NCI-H1092 (cell line): ENCODE results near the gene PAM16.
"Not testable (repeated sequence)": the region's sequence is repeated elsewhere in the genome, so short reads cannot be mapped to it uniquely, and the experiment has no call there.

Experiments
- DNase-seq: peaks from one replicate; lab custom pipeline; 2025; lab: John Stamatoyannopoulos, UW

The PAM16 gene

DNA sequence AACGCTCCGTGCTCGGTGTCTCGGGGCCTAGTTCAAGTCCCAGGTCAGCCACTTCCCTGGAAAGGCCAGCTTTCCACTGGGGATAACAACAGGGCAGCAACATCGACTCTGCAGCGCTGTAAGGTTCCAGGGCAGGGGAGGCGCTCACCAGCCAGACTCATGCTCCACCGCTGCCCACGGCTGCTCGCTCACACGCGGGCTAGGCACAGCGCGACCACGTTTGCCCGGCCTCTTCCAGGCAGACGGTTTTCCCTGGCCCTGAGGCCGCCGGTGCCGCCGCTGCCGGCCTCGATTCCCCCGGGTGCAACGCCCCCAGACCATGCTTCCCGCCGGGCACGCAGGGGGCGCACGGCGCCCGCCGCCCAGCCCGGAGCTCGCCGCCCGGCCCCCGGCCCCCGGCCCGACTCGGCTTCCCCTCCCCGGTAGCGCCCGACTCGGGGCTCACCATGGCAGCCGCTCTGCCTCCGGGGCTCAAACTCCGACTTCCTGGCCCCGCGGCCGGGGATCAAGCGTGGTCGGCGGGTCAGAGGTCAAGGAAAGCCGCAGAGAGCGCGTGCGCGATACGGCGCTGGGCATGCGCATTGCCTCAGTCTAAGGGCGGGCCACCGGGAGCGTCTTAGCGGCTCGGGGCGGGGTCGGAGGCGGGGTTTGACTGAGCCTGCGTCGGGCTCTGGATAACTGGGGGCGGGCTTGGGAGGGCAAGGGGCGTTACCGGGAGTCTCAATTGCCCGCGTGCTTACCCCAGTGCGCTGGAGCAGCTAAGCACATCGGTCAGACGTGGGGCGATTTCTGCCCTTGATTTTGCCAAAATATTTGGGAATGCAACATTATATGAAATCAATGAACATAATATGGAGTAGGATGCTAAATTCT, at the start of gene PAM16:
TSS of gene PAM16 (minus strand) at position 535 of the 873 bp plus-strand sequence. CDS start at position 448, 87 bp downstream.
- DNase-seq: peak; percentile 96

DNA sequence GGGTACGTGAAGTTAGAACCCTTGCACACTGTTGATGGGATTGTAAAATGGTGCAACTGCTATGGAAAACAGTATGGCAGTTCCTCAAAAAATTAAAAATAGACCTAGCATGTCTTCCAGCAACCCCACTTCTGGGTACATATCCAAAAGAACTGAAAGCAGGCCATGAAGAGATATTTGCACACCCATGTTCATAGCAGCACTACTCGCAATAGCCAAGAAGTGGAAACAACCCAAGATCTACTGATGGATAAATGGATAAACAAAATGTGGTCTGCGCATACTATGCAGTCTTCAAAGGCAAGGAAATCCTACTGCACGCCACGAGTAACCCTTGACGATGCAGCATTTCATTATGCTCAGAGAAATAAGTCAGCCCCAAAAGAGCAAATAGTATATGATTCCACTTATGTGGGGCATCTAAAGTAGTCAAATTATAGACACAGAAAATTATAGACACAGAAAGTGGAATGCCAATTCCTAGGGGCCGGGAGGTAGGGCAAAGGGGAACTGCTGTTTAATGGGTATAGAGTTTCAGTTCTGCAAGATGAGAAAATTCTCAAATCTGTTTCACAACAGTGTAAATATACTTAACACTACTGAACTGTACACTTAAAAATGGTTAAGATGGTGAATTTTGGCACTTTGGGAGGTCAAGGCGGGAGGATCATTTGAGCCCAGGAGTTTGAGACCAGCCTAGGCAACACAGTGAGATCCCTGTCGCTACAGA, 48.0 kb upstream of the PAM16 start:
- no peak for DNase-seq

DNA sequence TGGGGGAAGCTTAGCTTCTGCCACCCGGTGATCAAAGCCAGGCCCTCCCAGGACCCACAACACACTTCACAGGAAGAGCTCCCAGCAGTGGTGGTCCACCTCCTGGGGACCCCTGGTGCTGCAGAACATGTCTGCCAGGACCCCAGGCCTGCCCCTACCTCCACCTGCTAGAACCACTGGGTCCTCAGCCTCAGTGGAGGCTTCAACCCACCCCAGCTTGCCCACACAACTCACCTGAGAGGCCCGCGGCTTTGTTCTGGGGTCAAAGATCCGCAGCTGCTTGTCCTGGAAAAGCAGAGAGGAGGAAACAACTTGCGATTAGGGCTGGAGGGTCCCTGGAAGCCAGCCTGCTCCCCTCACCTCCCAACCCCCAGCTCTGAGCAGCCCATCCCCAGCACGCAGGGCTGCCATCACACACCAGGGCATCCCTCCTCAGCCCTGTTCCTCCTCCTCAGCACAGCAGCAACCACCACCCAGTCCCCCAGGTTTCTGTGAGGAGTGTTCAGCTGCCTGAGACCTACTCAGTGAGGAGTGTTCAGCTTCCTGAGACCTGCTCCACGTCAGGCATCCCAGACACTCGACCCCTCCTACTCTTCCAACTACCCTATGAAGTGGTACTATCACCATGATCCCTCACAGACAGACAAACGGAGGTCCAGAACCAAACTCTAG, 44.1 kb upstream of the PAM16 start:
- no peak for DNase-seq

DNA sequence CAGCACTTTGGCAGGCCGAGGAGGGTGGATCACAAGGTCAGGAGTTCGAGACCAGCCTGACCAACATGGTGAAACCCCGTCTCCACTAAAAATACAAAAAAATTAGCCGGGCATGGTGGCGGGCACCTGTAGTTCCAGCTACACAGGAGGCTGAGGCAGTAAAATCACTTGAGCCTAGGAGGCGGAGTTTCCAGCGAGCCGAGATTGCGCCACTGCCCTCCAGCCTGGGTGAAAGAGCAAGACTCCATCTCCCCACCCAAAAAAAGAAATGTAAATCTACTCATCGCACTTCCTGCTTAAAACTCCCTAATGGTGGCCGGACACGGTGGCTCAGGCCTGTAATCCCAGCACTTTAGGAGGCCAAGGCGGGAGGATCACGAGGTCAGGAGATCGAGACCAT, 42.7 kb upstream of the PAM16 start:
- DNase-seq: not testable (repeated sequence)

DNA sequence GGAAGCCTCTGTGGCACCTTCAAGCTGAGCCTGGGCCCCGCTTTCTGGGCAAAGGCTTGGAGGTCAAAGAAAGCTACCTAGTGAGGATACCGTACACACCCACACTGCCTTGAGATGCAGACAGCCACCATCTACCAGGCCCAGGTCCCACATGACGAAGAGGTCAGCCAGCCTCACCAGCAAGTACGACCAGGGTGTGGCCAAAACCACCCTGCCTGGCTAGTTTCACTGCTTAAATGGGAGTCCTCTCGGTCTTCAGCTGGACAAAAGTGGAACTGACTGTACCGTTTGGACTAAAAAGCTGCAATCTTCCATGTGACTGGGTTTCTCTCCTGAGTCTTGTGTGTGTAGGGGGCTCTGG, 42.1 kb upstream of the PAM16 start:
- DNase-seq: no peak

DNA sequence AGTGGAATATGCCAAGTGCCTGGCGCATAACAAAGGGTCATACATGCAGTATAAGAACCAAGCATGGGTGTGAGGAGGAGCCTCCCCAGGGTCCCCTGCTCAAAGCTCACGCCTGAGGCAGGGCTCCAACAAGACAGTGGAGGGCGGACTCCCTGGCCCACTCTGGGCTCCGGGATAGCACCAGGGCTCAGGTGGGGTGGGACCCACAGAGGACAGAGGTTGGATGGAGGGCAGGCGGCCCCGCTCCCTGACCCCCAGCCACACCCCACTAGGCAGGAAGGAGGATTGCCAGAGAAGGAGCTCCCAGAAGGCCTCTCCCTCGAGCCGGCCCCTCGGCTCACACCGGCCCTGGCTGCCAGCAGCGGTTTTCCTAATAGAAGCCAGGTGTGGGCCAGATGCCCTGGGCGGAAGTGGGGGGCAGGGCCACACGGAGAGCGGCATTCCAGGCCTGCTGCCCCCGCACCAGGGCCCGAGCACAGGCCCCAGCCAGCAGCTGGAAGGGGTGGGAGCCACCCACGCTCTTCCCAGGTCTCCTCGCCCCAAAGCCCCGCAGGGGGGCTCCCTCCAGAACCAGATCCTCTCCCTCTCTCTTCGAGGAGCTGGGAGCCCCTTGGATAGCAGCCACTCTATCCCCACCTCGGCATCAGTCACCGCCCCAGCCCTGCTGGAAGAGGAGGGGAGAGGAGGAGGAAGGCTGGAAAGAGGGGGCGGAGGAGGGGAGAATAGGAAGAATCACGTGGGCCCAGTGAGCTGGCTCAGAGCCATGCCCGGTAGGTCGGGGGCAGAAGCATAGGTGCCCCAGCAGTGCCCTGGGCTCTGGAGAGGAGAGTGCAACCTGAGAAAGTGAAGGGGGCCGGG, 41.5 kb upstream of the PAM16 start:
- DNase-seq: peak; percentile 32

DNA sequence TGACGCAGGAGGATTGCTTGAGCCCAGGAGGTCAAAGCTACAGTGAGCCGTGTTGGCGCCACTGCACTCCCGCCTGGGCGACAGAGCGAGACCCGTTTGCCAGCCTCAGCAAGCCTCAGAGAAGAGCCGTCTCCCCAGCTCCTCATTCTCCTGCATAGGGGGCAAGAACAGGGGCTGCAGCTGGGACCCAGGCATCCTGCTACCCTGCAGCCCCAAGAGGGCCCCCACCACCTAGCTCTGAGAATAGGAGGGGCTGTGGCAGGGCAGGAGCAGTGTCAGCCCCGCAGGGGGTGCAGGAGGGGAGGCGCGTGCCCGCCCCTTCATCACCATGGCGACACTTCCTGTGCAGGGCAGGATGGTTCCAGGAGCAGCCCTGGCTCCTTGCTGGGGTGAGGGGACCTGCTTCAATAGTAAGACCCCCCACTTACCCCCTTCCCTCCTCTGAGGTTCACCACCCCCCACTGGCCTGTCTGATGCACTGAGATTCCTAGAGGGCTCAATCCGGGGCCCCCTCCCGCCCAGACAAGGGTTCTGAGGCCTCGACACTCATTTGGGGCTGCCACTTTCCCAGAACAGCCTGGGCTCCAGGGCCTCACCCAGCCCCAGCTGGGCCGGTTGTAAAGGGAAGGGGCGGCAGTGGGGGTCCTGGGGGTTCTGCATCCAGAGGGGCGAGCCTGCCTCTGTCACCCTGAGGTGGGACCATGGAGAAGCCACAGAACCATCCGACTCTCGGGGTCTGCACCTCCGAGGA, 40.7 kb upstream of the PAM16 start:
- peak; percentile 12 for DNase-seq

DNA sequence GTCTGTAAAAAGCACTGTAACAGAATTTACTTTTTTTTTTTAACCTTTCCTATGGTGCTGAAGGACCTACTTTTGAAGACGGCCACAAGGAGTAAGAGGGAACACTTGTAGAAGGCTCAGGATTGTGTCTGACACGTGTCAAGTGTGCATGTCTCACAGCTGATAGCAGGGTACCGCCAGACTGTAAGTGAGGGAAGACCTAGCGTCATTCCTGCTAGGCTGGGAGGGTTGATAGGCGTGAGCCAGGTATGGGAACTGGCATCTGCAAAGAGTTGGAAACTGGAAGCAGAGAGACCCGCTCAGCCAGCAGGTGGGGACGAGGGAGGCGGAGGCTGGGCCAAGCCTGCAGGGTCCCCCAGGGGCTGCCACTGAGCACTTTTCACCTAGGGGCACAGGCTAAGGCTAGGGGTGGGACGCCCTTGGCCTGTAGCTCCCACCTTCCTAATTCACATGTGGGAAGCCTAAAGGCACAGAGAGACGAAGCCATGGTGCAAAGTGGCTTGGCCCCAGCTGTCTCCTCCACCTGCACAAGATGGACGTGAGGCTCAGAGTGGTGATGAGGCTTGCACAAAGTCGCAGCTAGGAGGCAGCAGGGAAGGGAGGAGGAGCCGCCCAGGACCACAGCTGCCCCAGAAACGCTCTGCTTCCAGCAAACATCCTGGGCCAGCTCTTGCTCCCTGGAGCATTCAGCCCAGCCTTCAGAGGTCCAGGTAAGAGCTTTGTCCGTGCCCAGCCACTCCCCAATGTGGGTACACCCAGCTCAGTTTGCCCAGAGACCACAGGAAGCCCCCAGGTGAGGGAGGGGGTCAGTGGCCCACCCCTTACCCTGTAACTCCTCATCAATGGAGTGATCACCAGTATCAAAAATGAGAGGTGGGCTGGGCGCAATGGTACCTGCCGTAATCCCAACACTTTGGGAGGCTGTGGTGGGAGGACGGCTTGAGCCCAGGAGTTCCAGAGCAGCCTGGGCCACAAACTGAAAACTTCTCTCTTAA, 39.4 kb upstream of the PAM16 start:
- DNase-seq: no peak

DNA sequence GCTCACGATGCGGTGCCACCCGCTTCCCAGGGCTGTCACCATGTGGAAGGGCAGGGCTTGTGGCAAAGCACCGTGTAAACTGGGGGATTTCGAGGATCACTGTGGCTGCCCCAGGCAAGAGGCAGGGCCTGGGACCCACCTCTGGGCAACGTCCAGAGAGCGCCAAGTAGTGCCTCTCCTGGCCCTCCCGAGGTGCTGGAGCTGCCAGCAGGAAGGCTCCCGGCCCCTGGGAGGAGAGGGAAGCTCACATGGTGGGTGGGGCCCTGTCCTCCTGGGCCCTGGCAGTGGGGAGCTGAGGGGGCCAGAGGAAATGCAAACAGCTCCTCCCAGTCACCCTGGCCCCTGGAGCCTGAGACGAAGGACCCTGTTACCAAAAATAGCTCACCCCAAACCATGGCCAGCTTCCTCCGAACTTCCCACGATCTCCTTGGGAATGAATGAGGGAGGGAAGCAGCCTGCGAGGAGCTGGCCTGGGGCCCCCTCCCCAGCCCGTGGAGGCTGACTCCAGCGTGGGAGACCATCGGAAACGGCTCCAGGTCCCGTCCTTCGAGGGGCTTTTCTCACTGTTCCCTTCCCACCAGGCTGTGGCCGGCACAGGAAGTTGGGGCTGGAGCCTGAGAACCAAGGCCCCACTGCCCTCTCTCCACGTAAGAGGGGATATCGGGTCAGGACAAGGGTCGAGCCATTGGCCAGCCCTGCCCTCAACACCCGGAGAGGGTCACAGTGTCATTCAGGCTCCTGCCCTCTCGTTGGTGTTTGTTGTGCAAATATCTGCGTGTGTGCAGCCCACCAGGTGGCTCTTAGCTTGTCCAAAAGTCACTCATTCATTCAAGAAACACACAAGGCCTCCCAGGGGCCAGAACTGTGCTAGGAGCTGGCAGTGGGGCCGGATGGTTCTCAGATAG, 38.2 kb upstream of the PAM16 start:
- no peak for DNase-seq

DNA sequence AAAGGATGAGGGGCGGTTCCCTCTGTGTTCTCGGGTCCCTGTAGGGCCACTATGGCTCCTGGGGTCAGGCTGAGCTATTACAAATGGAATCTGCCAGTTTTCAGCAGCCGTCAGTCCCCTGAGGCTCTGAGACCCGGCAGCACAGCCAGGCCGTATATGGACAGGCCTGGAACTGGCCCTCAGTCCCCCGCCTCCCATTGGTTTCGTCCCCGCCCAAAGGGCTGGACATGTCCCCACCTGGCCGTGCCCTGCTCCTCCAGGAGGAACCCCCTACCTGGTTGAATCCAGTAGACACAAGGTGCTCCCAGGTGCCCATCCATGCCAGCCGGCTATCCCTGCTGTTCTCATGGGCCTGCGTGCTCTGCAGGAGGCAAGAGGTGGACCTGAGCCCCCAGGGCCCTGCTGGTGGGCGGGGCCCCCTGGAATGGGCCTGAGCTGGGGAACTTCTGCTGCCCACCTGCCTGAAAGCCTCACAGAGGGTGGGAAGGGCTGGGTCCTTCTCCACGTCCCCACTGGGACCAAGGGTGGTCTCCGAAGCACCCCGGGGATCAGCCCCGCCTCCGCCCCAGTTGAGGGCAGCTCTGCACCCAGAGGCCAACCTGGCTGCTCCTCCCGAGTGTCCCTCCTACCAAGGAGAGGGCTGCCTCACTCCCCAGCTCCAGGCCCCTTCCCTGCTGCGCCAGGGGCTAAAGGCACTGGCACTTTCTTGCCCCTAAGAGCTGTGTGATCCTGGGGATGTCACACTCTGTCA, 37.3 kb upstream of the PAM16 start:
- no peak for DNase-seq

DNA sequence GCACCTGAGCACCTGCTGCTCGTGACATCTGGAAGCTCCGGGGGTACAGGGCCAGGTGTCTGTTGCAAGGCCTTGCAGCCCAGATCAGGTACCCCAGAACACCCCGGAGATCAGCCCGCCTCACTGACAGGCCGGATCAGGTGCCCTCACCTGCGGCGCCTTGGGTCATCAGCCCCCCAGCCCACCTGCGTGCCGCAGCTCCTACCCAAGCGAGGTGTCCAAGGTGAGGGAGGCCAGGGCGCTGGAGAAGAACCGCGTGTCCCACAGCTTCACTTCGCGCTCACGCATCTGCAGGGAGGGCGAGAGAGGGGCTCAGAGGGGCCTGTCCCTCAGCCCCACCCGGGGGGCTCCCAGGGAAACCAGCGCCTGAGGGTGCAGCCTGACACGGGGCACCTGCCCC, 36.7 kb upstream of the PAM16 start:
- no peak for DNase-seq

DNA sequence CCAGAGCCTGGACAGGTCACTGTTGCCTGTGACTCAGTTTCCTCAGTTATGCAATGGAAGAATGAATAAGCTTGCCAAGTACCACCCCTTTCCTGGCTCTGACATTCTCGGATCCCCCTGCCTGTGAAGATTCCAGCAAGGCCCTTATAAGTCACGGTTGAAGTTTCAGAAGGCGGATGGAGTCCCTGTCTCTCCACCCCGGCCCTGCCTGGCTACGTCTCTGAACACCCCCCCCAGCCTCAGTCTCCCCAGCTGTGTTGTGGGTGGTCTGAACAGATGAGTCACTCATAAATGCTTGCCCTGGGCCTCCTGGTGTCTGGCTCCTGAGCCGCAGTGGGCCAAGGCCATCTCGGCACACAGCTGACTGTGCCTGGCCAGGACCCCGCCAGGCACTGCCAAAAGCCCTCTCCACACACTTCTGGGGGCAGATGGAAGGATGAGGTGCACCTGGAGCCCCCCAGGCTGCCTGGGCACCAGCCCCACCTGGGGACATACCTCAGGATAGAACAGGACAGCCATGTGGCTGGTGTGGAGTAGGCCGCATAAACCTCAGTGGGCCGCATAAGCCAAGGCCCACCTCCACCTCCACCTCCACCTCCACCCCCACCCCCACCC, 35.9 kb upstream of the PAM16 start:
- no peak for DNase-seq

DNA sequence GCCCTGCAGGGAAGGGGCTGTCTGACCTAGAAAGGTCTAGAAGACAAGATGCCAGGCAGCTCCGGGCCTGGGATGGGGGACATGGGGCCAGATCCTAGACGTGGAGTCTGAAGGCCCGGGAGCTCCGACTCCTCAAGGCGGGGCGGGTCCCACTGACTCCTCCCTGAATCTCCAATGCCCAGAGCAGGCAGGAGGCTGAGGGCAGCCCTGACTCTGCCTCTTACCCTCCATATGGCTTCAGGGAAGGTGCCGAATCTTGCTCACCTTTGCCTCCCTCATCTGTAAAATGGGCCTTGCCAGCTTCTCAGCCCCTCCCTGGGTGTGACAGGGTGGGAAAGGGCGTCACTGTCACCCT, 35.3 kb upstream of the PAM16 start:
- DNase-seq: no peak

DNA sequence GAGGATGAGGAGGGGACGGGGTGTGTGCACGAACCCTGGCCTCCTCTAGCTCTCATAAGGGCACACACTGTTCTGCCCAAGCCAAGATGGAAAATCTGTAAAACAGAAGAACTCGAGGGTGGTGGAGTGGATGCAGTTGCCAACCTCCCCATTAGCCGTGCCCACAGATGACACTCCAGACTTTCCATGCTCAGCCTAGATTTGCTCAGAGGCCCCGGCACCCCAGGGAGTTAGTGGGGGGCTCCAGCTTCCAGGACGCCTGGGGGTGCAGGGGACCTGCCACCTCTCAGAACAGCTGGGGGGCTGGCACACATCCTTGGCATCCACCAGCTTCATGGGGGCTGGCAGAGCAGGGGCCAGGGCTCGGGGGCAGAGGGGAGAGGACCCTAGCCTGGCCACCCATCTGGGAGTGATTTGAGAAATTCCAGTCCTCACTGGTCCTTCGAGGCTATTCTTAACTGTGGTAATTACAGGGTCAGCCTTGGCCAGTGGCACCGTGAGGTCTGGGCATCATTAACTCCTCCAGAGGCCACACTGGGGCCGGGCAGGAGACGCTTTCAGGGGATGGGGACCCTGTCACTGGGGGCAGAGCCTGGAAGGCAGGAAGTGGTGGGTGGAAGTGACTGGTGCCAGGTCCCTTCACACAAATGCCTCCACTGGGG, 34.8 kb upstream of the PAM16 start:
- no peak for DNase-seq

DNA sequence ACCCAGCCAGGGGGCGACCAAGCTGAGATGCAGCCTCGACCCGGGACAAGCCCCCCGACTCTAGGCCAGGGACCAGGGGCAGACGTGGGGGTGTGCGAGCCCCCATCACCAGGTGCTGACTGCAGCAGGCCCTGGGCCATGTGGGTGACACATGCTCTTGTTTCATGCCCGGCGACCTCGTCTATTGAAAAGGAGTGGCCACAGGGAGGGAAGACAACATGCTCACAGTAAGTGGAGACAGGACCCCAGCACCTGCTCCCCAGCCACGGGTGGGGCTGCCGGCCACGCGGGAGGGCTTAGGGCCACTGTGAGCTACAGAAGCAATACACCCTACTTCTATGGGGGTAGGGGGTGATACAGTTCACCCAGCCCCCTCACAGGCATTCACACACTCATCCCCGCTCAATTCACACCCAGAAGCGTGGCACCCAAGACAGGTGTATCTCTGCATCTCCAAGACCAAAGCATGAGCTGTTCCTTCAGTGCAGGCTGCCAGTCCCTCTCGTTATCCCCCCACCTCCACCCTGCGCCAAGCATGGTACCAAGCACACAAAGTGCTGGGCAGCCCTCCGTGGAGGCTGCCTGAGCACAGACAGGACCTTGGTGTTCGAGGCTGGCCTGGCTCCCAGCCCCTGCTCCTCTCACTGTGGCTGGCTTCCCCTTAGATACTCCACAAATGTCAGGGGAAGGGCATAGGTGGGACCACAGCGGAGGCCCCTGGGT, 34.1 kb upstream of the PAM16 start:
- no peak for DNase-seq

DNA sequence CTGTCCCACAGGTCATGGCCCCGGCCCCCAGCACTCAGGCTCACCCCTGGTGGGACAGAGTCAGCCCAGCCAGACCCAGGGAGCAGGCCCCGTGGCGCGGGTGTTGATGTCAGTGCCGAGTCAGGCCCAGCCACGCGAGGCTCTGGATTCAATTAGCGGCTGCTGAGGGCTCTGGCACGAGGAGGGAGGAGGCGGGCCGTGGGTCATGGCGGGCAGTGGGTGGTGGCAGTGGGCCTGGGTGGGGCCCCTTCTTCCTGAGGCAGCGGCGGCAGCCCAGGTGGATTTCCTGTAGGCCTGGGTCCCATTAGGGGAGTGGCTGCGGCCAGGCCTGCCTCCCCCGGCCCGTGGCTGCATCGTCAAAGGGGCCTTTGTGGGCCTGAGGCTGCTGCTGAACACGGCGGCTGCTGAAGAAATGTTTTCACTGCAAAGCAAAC, 33.4 kb upstream of the PAM16 start:
- no peak for DNase-seq
